ENCODE data around the gene ZFYVE28.
A peak's percentile ranks its signal among the peaks of the same experiment; 100 is the strongest.

Gene ZFYVE28

GRCh38 chr4:2273221-2273620, 145.2 kb downstream of the ZFYVE28 start:
- DNase-seq (ENCODE audit: low read depth in 2 of 2): no peak

- DNase-seq (ENCODE audit: low read depth in 2 of 2): no peak
Measured at GRCh38 chr4:2272828-2273120, 145.7 kb downstream of the ZFYVE28 start.

DNA sequence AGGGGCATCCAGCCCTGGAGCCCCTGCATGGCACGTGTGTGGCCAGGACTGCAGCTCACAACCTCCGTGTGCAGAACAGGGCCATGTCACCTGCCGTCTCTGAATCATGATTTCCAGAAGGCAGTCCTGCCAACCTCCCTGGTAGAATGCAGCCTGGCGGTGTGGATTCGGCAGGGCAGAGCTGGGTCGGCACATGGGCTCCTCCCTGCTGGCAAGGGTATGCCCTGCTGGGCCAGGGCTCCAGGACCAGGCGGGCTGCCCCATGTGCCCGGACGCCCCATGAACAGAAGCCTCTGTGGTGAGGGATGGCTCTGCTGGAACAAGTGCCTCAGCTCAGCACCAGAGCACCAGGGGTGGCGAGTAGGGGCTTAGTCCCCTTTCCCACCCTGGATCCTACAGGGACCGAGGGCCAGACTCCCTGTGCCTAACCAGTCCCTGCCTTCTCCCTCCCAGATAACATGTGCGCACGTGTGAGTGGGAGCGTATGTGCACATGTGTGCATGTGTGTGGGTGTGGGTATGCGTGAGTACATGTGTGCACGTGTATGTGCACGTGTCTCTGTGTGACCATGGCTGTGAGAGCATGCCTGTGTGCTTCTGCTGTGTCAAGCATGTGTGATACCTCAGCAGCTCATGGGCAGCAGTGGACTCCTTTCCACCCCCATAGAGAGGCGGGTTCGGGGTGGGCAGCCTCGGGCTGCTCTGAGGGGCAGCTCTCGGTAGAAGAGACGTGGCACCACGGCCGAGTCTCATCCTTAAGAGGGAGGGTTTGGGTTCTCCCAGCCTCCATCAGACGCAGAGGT, 146.2 kb downstream of the ZFYVE28 start:
- DNase-seq (ENCODE audit: low read depth in 2 of 2): no peak

- no peak for DNase-seq (ENCODE audit: low read depth in 2 of 2)
Measured at GRCh38 chr4:2271279-2272025, 147.0 kb downstream of the ZFYVE28 start.

- no peak for DNase-seq (ENCODE audit: low read depth in 2 of 2)
Measured at GRCh38 chr4:2270341-2271165, 147.9 kb downstream of the ZFYVE28 start.

GRCh38 chr4:2269618-2270163, 148.8 kb downstream of the ZFYVE28 start:
- DNase-seq (ENCODE audit: low read depth in 2 of 2): no peak

DNA sequence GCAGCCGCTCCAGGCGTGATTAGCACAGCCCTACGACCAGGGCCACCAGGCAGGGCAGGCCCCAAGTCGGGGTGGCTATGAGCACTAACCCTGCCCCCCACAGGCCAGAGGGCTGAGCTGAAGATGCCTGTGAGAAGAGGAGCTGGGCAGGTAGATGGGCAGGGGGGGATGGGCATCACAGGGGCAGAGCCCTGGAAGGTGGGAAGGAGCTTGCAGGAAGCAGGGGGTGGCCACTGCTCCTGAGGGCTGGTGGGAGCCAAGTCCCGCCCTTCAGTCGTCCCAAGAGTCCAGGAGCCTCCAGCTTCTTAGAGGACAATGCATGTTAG, 149.3 kb downstream of the ZFYVE28 start:
- no peak for DNase-seq (ENCODE audit: low read depth in 2 of 2)

- no peak for DNase-seq (ENCODE audit: low read depth in 2 of 2)
Measured at GRCh38 chr4:2268357-2269205, 149.9 kb downstream of the ZFYVE28 start.

DNA sequence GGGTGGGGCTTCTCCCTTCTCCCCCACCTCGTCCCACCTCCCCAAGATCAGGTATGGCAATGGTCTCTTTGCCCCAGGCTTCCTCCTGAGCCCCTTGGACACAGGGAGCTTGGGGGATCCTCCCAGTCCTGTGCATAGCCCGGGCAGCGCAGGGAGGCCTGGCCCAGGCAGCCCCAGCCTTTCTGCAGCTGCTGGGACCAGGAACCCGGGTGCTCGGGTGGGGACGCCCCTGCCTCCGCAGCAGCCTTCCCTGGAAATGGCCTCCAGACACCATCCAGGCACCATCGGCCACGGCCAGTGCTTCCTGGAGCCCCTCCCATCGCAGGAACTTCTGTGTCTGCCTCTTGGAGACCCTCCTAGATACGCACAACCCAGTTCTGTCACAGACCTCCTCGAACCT, 150.6 kb downstream of the ZFYVE28 start:
- no peak for DNase-seq (ENCODE audit: low read depth in 2 of 2)

DNA sequence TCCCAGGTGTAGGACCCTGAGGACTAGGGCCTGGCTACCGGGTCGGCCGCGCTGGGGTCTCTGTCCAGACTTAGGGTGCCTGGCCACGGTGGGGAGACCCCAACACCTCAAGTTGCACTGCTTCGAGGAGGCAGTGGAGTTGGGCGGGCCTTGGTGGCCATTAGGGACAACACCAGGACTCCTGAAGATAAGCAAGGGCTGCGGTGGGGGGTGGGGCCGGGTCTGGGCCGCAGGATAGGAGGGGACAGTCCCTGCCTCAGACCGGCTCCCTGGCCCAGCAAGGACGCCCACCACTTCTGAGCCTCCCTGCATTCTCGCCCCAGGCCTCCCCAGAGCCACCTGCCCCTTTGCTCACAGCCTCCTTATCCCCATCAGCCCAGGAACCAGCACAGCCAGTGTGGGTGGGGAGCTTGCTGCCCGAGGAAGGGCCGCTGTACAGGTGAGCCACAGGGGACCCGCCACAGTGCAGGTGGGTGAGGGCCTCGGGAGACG, 151.1 kb downstream of the ZFYVE28 start:
- no peak for DNase-seq (ENCODE audit: low read depth in 2 of 2)

- DNase-seq (ENCODE audit: low read depth in 2 of 2): no peak
Measured at GRCh38 chr4:2266821-2267220, 151.6 kb downstream of the ZFYVE28 start.

DNA sequence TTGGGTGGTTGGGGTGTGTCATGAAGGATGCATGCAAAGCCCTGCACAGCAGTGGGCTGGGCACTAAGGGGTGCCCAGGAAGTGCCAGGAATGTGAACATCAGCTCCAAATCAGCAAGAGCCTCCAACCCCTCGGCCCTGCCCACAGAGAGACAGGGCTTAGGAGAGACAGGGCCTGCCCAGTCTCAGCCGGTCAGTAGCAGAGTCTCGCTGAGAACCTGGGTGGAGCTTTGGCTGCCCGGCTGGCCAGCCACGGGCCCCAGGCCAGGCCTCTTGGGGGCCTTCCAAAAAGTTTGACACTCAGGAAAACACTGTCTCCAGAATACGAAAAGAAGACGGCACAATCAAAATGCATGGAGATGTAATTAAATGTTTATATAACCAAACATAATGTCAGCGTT, 152.3 kb downstream of the ZFYVE28 start:
- no peak for DNase-seq (ENCODE audit: low read depth in 2 of 2)

- no peak for DNase-seq (ENCODE audit: low read depth in 2 of 2)
Measured at GRCh38 chr4:2265113-2266110, 153.0 kb downstream of the ZFYVE28 start.

DNA sequence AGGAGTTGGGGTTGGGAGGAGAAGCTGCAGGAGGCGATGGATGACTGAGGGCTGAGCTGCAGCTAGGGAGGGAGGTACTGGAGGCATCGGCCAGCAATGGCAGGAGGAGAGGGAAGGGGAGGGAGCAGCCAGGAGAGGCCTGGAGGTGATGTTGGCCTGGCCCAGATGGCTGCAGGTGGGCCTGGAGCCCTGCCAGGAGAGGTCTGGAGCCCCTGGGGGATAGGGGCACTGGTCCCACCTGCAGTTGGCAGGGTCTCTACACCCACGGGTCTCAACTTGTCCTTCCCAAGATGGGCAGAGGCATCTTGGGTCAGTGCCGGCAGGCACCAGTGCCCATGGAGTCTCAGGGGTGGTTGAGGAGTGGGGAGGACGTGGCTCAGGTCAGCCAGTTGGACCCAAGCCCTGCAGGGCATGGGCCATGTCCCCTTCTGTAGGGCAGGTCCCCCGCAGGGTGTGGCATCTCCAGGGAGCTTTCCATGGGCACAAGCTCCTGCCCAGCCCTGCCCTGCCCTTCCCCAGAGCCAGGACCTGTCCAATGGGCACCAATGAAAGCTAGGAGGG, 153.9 kb downstream of the ZFYVE28 start:
- DNase-seq (ENCODE audit: low read depth in 2 of 2): no peak

GRCh38 chr4:2263926-2264321, 154.5 kb downstream of the ZFYVE28 start:
- DNase-seq (ENCODE audit: low read depth in 2 of 2): no peak

DNA sequence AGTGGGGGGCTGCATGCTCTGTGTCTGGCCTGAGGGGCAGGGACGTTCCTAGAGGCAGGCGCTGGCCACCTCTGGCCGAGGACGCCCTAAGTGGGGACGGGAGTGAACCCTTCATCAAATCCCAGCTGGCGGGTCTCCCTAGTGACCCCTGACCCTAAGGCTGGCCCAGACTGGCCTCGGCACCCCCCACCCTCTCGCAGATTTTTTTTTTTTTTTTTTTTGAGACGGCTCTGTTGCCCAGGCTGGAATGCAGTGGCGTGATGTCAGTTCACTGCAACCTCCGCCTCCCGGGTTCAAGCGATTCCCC, 155.5 kb downstream of the ZFYVE28 start:
- DNase-seq (ENCODE audit: low read depth in 2 of 2): no peak

DNA sequence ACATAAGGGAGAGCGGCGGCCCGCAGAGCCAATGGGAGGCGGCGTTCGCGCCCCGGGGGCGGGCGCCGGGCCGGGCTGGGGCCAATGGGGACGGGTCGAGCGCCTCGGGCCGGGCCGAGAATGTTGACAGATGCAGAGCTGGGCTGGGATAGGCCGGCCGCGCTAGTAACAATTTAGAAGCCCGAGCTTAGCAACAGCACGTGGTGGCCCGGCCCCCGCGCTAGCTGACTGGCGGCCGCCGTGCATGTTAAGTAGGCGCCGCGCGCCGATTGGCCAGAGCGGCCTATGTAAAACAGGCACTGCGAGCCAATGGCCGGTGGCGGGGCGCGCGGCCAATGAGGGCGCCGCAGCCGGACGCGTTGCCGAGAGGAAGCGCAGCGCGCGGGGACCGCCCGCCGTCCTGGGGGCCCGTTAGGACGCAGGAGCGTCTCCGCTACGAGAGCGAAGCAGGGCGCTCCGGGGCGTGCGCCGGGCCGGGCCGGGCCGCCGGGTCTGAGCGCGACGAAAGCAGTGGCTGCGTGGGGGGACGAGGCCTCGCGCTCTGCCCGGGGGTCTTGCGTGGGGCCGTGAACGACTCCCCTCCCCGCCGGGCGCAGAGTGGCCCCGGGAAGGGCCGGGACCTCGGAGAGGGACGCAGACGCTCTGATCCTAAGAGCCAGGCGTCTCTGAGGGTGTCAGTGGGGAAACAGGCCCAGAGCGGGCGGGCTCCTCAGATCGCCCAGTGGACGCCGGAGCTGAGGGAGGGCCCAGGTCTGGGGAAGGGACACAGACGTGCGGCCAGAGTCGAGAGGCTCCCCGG, 156.1 kb downstream of the ZFYVE28 start:
- peak; percentile 95 to 96 for DNase-seq (ENCODE audit: low read depth in 2 of 2)

- DNase-seq (ENCODE audit: low read depth in 2 of 2): no peak
Measured at GRCh38 chr4:2261853-2262144, 156.6 kb downstream of the ZFYVE28 start, which contains the start of gene MXD4. Gene MXD4, minus strand, starts transcription at chr4:2262109. Its CDS starts 129 bp downstream, at chr4:2261980.

Measured in stimulated activated CD4-positive, alpha-beta T cell treated with anti-CD3 and anti-CD28 coated beads, Interleukin-15, amount 100 ng/mL, for 48 hours (primary cell).